GM18870 (cell line): ENCODE measurements around the gene PUS7.
"Not testable (repeated sequence)": the region's sequence is repeated elsewhere in the genome, so short reads cannot be mapped to it uniquely, and the experiment has no call there.

Source experiments
- ATAC-seq: cut with Tn5 transposase; IDR thresholded peaks from one replicate; pipeline ENCODE4 v1.9.1; 2021; ENCODE audit warnings: moderate library complexity; ENCODE audit not compliant: unreplicated experiment

The PUS7 gene

DNA sequence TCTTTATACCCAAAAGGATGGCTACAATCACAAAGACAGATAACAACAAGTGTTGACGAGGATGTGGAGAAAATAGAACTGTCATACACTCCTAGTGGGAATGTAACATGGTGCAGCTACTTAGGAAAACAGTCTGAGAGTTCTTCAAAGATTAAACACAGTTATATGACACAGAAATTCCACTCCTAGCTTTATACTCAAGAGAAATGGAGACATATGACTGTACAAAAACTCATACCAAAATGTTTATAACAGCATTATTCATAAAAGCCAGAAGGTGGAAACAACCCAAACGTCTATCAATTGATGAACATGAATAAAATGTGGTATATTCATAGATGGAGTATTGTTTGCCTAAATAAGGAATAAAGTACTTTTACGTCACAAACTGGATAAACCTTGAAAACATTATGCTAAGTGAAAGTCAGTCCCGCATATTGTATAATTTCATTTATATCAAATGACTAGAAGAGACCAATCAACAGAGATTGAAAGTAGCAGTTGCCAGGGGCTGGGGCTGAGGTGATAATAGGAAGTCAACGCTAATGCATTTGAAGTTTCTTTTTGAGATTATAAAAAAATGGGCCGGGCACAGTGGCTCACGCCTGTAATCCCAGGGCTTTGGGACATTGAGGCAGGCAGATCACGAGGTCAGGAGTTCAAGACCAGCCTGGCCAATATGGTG is 71.8 kb downstream of the PUS7 start:
- no peak for ATAC-seq

DNA sequence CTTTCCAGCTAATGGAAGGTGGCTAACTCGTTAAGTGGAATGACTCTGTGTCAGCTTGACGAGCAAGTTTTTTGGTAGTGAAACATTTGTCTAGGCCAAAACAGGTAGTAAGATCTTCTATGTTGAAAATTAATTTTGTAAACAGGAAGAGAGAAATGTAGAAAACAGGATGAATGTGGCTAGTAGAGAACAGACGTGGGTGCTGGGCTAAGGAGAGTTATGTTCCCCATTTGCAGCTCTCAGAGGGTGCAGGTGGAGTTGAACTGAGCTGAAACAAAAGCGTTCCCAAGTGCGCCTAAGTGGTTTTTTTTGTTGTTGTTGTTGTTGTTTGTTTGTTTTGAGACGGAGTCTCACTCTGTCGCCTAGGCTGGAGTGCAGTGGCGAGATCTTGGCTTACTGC is 73.9 kb downstream of the PUS7 start:
- no peak for ATAC-seq

DNA sequence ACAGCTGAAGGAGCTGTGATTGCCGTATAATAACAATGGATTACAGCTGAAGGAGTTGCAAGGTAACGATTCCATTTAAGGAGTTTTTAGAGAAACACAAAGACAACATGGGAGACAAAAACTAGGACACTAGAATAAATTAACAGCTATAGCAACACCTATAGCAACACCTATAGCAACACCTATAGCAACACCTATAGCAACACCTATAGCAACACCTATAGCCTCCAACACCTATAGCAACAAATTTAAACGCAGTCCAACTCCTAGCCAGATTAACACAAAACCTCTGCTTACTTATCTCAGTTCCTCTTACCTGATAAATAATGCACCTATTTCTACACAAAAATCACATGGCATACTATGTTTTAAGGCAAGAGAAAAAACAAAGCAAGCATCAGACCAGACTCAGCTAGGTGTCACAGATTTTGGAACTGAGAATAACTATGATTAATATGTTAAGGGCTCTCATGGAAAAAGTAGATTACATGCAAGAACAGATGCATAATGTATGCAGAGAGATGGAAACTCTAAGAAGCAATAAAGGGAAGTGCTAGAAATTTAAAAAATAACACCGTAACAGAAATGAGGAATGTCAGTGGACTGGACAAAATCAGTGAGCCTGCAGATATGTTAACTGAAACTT is 77.6 kb downstream of the PUS7 start:
- ATAC-seq = no peak

GRCh38 chr7:105442214-105442613 is 79.9 kb downstream of the PUS7 start:
- ATAC-seq = not testable (repeated sequence)

GRCh38 chr7:105439174-105439893 is 82.7 kb downstream of the PUS7 start:
- no peak for ATAC-seq

DNA sequence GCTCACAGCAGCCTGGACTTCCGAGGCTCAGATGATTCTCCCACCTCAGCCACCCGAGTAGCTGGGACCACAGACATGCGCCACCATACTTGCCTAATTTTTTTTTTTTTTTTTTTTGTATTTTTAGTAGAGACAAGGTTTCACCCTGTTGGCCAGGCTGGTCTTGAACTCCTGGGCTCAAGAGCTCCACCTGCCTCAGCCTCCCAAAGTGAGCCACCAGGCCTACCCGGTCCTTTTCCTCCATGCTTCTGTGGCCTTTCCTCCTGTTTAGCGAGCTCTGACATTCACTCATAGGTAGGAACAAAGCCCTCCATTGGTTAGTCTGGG is 83.3 kb downstream of the PUS7 start:
- ATAC-seq = no peak

- no peak for ATAC-seq
Measured at GRCh38 chr7:105438254-105438653, 83.8 kb downstream of the PUS7 start.

GRCh38 chr7:105437356-105437755 is 84.7 kb downstream of the PUS7 start:
- not testable (repeated sequence) for ATAC-seq

GRCh38 chr7:105429746-105430612 is 92.1 kb downstream of the PUS7 start:
- ATAC-seq = no peak

DNA sequence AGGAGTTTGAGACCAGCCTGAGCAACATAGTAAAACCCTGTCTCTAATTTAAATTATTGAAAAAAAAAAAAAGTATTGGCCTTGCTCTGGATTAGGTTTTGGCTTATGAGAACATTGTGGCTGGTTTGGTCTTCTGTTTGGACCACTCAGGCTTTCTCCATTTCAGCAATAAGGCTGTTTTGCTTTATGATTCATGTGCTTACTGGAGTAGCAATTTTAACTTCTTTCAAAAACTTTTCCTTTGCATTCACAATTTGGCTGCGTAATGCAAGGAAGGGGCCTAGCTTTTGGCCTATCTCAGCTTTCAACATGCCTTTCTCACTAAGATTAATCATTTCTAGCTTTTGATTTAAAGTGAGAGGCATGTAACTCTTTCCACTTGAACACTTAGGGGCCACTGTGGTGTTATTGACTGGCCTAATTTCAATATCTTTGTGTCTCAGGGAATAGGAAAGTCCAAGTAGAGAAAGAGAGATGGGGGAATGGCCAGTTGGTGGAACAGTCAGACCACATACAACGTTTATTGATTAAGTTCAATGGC is 95.4 kb downstream of the PUS7 start:
- ATAC-seq = no peak

DNA sequence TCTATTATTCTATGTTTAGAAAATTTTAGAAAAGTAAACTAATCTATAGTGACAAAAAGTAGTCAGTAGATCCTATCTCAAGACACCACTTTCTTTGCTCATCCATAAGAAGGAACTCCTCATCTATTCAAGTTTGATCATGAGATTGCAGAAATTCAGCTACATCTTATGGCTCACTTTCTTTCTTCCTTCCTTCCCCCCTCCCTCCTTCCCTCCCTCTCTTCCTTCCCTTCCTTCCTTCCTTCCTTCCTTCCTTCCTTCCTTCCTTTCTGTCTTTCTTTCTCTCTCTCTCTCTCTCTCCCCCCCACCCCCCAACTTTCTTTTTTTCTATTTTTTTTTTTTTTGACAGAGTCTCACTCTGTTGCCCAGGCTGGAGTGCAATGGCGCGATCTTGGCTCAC is 98.1 kb downstream of the PUS7 start:
- ATAC-seq = no peak

- ATAC-seq = no peak
Measured at GRCh38 chr7:105413887-105414437, 108.1 kb downstream of the PUS7 start.

DNA sequence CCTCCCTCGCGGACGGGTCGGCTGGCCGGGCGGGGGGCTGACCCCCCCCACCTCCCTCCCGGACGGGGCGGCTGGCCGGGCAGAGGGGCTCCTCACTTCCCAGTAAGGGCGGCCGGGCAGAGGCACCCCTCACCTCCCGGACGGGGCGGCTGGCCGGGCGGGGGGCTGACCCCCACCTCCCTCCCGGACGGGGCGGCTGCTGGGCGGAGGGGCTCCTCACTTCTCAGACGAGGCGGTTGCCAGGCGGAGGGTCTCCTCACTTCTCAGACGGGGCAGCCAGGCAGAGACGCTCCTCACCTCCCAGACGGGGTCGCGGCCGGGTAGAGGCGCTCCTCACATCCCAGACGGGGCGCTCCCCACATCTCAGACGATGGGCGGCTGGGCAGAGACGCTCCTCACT is 111.3 kb downstream of the PUS7 start:
- ATAC-seq = not testable (repeated sequence)

GRCh38 chr7:105409775-105410174 is 112.3 kb downstream of the PUS7 start:
- not testable (repeated sequence) for ATAC-seq

GRCh38 chr7:105408791-105409410 is 113.2 kb downstream of the PUS7 start:
- ATAC-seq = no peak
